ENCODE measurements around the gene STK39. TPM values are rescaled to one million over a fixed set of nuclear protein-coding genes. Genes with fewer than 3 reads are reported as not detected.

The STK39 gene
- total and polyA plus RNA-seq, 2 of the 4 experiments (the other 2 are of a cell fraction): 11.8 to 16.4 TPM

GRCh38 chr2:167940346-167940725 lies 307.1 kb downstream of the STK39 start:
- in situ Hi-C loops (cut with MboI; ENCODE audit: low sequenced_read_pairs) (no loop called here), intact Hi-C loops (cut with micrococcal nuclease) (no loop called here), dilution Hi-C loops (cut with HindIII; ENCODE audit: low sequenced_read_pairs, unreplicated experiment) (no loop called here)
- H3K4me3 ChIP-seq (ENCODE audit: insufficient read depth, low read depth, low read length): no peak overlapping the region
- no peaks in the 10 kb centered on the region for H3K27me3 ChIP-seq (ENCODE audit: control insufficient read depth, insufficient read depth, low read length)
- H3K14ac ChIP-seq (replicated peaks; ENCODE audit: low read depth, low read length): no peak overlapping the region
- H3K9me1 ChIP-seq (ENCODE audit: insufficient read depth, low read length): no peaks in the 10 kb centered on the region
- ATAC-seq (ENCODE audit: low read depth) (no peak), DNase-seq (no peak)
- CTCF ChIA-PET: no interaction called here
- no peak overlapping the region for H3K4me2 ChIP-seq (ENCODE audit: low read depth, low read length)
- H3K4me1 ChIP-seq (ENCODE audit: control insufficient read depth, insufficient read depth, low read length): no peaks in the 10 kb centered on the region
- H2BK15ac ChIP-seq (ENCODE audit: low read depth, low read length): no peak overlapping the region
- no peak overlapping the region for H3K4ac ChIP-seq (ENCODE audit: low read depth, low read length)
- no peak overlapping the region for H3K23ac ChIP-seq (ENCODE audit: low read depth, low read length)
- H4K20me1 ChIP-seq (ENCODE audit: insufficient read depth, low read length): no peaks in the 10 kb centered on the region
- H2BK5ac ChIP-seq (ENCODE audit: low read depth, low read length, poor library complexity, severe bottlenecking): no peak overlapping the region
- H2BK120ac ChIP-seq (ENCODE audit: low read depth, low read length): no peak overlapping the region
- no peak for TF ChIP-seq POLR2A (IDR thresholded peaks at IDR 0.05; ENCODE audit: low read depth, low read length)
- no peak for TF ChIP-seq CTCF (conservative IDR thresholded peaks at IDR 0.05; ENCODE audit: low read depth, low read length)
- TF ChIP-seq NFE2L2 (IDR thresholded peaks at IDR 0.05; ENCODE audit: low read depth, low read length): no peak
- TF ChIP-seq USF2 (IDR thresholded peaks at IDR 0.05; ENCODE audit: low read depth, low read length): no peak
- TF ChIP-seq SMC3 (IDR thresholded peaks at IDR 0.05; ENCODE audit: low read depth, low read length): no peak
- no peak for TF ChIP-seq CHD1 (IDR thresholded peaks at IDR 0.05; ENCODE audit: low read depth, low read length)
- no peak for TF ChIP-seq CEBPB (IDR thresholded peaks at IDR 0.05; ENCODE audit: low read depth, low read length)
- no peak for TF ChIP-seq BHLHE40 (IDR thresholded peaks at IDR 0.05; ENCODE audit: low read depth, low read length)
- TF ChIP-seq RFX5 (IDR thresholded peaks at IDR 0.05; ENCODE audit: low read depth, low read length): no peak
- TF ChIP-seq MAZ (IDR thresholded peaks at IDR 0.05; ENCODE audit: borderline replicate concordance, low read depth, low read length): no peak
- TF ChIP-seq MXI1 (IDR thresholded peaks at IDR 0.05; ENCODE audit: borderline replicate concordance, low read depth, low read length): no peak
- no peak for TF ChIP-seq MAFK (IDR thresholded peaks at IDR 0.05; ENCODE audit: low read depth, low read length)
- no peak for TF ChIP-seq FOS (IDR thresholded peaks at IDR 0.05; ENCODE audit: low read depth, low read length)
- no peak for TF ChIP-seq RAD21 (IDR thresholded peaks at IDR 0.05; ENCODE audit: low read length)
- no peak for TF ChIP-seq ELK1 (IDR thresholded peaks at IDR 0.05; ENCODE audit: borderline replicate concordance, low read depth, low read length)
- TF ChIP-seq RCOR1 (IDR thresholded peaks at IDR 0.05; ENCODE audit: insufficient replicate concordance, low read length): no peak
- no peak overlapping the region for H3K27ac ChIP-seq (ENCODE audit: insufficient read depth, low read length)
- no peak overlapping the region for H2AFZ ChIP-seq (replicated peaks; ENCODE audit: low read length, poor library complexity)
- no peak overlapping the region for H2AK5ac ChIP-seq (ENCODE audit: low read depth, low read length)
- H3K18ac ChIP-seq (ENCODE audit: low read depth, low read length): no peak overlapping the region
- no peak overlapping the region for H3K9ac ChIP-seq (ENCODE audit: low read depth, low read length)
- POLR2A ChIA-PET (ENCODE audit: unreplicated experiment): interaction anchor here (1.0 kb wide), 1 partner anchor 9 kb away, joined by 5 read pairs; no protein-coding TSS in a partner anchor
- H3K36me3 ChIP-seq (ENCODE audit: control insufficient read depth, insufficient read depth, low read length): no peaks in the 10 kb centered on the region
- no peak overlapping the region for H4K8ac ChIP-seq (ENCODE audit: low read depth in 2 of 2, low read length in 2 of 2)
- no TSS peak for BruUV-seq (replicated peaks)
- H2AK9ac ChIP-seq (replicated peaks; ENCODE audit: low read depth, low read length, poor library complexity): no peak overlapping the region
- no CpG with 5 or more reads among the region's 3 CpGs for WGBS, 2 experiments (ENCODE audit: extremely low coverage in 2 of 2, insufficient read length in 1 of 2)
- H4K5ac ChIP-seq (ENCODE audit: low read depth, low read length): no peak overlapping the region
- no peaks in the 10 kb centered on the region for H3K79me1 ChIP-seq (ENCODE audit: low read depth in 1 of 2, low read length in 2 of 2)
- H4K91ac ChIP-seq (ENCODE audit: insufficient read depth, low read depth, low read length): no peak overlapping the region
- H3K9me3 ChIP-seq (ENCODE audit: control insufficient read depth, insufficient read depth, low read length): no peaks in the 10 kb centered on the region
- no peak overlapping the region for H2BK20ac ChIP-seq (ENCODE audit: low read depth, low read length)
- no peak overlapping the region for H3K56ac ChIP-seq (ENCODE audit: extremely low read depth, insufficient read depth, low read length)
